HG03571 (cell line): ENCODE results near the gene AKAP8.
"Not testable (repeated sequence)": the region's sequence is repeated elsewhere in the genome, so short reads cannot be mapped to it uniquely, and the experiment has no call there.

Source experiments
- ATAC-seq: cut with Tn5 transposase; IDR thresholded peaks from one replicate; pipeline ENCODE4 v1.9.1; 2021; ENCODE audit not compliant: unreplicated experiment

The AKAP8 gene

DNA sequence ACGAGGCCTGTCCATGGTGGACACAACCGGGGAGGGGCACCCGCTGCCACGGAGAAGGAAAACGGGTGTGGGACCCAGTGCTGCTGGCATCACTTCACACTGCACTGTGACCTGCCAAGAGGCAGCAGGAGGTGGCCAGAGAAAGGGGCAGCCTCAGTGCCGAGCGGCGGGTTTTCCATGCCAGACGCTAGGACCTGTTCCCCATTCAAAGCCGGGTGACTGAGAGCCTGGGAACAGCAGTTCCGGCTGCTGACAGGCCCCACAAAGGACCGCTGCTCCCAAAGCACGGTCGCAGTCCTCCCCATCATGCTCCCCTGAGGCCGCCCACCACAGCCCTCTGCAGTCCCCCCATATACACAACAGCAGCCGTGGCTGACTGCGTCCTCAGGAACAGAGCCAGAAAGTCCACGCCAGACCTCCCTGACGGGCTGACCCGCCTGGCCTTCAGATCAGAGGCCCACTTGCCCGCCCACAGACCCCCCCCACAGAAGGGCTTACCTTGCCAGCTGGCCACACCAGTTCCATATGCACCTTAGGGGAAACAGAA lies 5.4 kb downstream of the AKAP8 start:
- no peak for ATAC-seq

DNA sequence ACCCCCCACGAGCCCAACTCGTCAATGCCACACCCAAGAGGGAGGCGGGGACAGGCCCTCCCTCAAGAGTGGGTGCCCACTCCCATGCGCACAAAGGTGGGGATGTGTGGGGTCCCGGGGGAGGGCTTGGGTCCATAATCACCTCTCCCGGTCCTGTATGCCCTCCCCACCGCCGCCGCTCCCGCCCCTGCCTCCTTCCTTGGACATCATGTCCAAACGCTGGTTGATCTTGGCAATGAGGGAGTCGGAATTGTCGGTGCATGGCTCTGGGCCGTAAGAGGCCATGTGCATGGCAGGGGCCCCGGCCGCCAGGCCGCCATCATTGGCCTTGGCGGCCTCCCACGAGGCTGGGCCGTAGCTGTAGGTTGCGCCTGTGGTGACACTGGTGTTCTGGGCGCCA lies 5.9 kb downstream of the AKAP8 start:
- ATAC-seq: no peak

- ATAC-seq: no peak
Measured at GRCh38 chr19:15372891-15373301, 6.7 kb downstream of the AKAP8 start.

- no peak for ATAC-seq
Measured at GRCh38 chr19:15372470-15372869, 7.1 kb downstream of the AKAP8 start.

DNA sequence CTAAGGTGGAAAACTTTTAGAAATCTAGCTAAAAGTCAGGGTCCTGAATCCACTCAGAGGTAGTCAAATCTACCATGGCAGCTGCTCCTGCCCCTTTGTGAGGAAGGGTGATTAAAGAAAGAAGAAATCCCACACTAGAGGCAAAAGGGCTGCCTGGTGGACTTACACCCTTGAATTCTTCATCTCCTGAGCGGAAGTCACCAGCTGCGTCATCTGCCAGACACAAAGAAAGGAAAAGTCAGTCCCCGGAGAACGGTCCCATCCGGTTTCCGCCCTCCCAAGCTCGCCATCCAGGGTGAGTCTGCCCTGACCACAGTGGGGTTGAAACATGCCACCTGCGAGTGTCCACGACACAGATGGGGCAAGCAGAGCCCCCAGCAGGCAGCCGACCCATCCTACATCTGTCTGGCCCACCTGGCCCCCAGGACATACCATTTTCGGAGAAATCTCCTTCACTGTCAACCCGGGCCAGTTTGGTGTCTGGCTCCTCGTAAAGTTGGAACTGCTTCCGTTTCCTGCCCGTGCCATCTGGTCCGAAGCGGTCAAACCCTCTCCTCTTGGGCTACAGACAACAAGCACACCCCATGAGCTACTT lies 7.7 kb downstream of the AKAP8 start:
- ATAC-seq: no peak

DNA sequence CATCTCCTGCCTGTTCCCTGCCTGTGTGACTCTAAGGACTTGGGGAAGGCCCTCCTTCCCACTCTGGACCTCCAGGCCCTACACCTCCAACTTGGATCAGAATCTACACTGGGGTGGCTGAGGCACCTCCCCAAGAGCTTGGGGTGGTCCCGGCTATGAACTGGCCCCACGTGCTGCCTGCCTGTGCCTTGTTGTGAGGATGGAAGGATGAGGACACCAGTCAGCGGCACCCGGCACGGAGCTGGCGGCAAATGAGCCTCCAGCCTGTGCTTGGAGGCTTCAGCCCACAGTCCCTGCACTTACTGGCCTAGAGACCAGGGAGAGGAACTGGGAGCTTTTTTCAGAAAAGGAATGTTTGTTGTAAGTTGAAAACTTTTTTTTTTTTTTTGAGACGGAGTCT lies 8.5 kb downstream of the AKAP8 start:
- no peak for ATAC-seq

GRCh38 chr19:15369594-15369891 lies 10.0 kb downstream of the AKAP8 start:
- no peak for ATAC-seq

- no peak for ATAC-seq
Measured at GRCh38 chr19:15368798-15369593, 10.6 kb downstream of the AKAP8 start.

DNA sequence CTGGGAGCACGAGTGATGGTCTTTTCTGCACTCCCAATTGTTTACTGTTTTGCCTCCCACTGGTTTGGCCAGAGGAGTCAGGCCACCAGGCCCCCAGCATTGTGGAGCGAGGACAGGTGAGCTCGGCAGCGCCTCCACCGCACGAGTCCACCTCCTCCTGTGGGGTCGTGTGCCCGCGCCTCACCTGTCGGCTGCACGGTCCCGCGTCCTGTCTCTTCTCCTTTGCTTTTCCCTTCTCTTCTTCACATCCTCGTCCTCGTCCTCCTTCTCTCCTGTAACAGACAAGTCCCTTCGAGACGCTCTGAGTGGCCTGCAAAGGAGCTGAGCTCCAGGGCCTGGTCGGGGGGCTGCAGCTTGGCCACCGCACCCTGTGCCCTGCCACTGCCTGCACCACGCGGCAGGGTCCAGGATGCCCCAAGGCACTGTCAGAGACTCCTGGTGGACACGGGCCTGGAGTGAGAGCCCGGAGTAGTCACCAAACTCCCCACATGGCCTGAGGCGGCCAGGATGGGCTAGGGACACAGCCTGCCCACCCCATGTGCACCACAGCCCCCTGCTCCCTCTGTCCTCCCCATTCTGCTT lies 11.4 kb downstream of the AKAP8 start:
- ATAC-seq: no peak

DNA sequence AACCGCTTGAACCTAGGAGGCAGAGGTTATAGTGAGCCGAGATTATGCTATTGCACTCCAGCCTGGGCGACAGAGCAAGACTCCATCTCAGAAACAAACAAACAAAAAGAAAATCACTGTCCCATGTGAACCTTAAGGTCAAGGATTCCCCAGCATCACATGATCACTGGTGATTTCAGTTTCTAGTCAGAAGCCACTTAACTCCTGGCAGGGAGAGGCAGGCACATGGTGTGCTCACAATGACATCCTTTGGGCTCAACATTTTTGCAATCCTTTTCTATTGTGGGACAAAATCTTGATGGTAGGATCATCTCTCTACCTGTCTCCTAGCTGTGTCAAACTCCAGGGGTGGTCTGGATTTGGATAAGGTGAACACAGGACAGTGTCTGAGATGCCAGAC lies 12.1 kb downstream of the AKAP8 start:
- ATAC-seq: no peak

DNA sequence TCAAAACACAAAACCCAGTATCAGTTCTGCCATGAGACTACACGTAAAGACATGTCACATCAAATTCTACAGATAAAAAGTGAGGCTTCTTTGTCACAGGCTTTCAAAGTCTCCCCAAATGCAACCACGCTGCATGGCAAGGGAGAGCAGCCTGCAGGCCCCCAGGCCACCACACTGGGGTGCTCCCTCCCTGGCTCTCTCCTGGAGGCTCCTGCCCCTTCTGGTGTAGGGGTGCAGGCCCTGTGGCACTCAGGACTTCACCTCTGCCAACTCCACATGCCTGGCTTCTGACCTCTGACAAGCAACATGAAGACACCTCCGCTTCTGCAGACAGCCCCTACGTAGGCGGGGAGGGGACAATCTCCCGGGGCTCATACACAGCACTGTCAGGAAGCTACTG lies 14.3 kb downstream of the AKAP8 start:
- ATAC-seq: no peak

- not testable (repeated sequence) for ATAC-seq
Measured at GRCh38 chr19:15363791-15364190, 15.8 kb downstream of the AKAP8 start.

GRCh38 chr19:15363048-15363447 lies 16.5 kb downstream of the AKAP8 start:
- ATAC-seq: not testable (repeated sequence)

DNA sequence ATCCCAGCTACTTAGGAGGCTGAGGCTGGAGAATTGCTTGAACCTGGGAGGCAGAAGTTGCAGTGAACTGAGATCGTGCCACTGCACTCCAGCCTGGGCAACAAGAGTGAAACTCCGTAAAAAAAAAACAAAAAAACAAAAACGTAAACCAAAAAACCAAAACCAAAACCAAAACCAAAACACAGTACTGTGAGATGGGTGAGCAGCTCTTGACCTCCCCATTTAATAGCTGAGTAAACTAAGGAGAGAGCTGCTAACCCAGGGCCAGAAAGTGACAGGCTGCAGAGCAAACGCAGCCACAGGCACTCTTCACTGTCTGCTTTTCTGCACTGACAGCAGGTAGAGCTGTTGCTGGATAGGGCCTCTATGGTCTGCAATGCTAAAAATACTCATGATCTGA lies 19.6 kb downstream of the AKAP8 start:
- ATAC-seq: not testable (repeated sequence)

DNA sequence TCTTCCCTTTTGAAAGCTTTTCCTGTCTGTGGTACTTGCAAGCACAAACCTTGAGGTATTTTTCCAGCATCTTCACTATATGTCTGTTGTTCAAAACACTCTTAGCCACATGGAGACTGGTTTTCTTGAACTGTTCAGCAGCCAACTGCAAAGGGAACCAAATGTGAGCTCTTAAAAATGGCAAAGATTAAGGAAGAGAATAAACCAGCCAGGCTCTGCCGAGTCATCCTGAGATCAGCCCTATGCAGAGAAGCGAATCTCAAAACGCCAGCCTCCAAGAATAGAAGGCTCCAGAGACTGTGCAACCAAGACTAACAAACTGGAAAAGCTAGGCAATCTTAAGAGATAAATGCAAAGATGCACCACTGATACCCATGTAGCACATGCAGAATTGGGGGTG lies 20.7 kb downstream of the AKAP8 start:
- no peak for ATAC-seq

DNA sequence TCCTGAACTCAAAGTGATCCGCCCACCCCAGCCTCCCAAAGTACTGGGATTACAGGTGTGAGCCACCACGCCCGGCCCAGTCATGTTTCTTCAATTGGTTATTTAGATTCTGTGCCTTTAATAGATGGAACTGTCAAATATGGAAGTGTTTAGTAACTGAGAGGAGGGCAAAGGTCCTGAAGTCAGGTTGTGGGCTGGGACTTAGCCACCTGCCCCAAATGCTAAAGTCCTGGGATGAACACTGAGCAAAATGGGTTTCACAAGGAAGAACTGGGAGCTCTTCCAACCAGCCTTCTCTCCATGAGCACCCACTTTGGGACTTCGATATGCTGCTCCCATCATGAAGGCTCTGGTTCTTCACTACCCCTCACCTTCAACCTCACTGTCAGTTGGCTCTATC lies 21.7 kb downstream of the AKAP8 start:
- ATAC-seq: no peak

GRCh38 chr19:15354566-15355296 lies 24.9 kb downstream of the AKAP8 start:
- no peak for ATAC-seq

GRCh38 chr19:15353908-15354307 lies 25.7 kb downstream of the AKAP8 start:
- no peak for ATAC-seq

GRCh38 chr19:15352535-15352934 lies 27.1 kb downstream of the AKAP8 start:
- not testable (repeated sequence) for ATAC-seq

DNA sequence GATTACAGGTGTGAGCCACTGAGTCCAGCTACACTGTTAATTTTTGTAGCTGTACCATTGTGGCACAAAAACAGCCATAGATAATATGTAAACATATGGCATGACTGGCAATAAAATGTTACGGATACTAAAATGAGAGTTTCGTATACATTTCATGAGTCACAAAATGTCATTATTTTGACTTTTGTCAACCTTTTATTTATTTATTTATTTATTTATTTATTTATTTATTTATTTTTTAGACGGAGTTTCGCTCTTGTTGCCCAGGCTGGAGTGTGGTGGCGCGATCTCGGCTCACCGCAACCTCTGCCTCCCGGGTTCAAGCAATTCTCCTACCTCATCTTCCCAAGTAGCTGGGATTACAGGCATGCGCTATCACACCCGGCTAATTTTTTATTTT lies 38.3 kb downstream of the AKAP8 start:
- ATAC-seq: not testable (repeated sequence)

DNA sequence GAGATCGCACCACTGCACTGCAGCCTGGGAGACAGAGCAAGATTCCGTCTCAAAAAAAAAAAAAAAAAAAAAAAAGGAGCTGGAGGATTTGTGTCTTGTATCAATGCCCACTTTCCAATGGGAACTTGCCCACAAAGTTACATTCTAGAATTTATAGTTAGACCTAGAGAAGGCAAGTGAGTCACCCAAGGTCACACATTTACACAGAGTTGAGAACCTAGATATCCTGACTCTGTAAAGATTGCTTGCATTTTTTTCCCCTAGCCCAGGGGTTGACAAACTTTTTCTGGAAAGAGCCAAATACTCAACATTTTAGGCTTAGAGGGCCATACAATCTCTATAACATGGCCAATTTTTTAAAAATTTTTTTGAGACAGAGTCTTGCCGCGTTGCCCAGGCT lies 39.5 kb downstream of the AKAP8 start:
- no peak for ATAC-seq

DNA sequence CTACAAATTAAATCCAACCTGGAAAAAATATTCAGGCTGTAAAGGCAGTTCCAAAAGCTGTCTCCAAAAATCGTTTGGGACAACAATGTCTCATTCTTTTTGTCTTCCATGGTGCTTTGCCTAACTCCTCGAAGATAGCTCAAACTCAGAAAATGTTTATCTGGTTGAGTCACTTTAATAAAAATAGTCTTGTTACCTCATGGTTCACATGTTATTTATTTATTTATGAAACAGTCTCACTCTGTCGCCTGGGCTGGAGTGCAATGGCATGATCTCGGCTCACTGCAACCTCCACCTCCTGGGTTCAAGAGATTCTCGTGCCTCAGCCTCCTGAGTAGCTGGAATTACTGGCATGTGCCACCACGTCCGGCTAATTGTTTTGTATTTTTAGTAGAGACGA lies 42.4 kb downstream of the AKAP8 start:
- no peak for ATAC-seq
